Spinal cord (tissue), 10 donors: ENCODE data around the gene TMEM117. TPM values are rescaled to one million over a fixed set of nuclear protein-coding genes. Genes with fewer than 3 reads are reported as not detected.

ENCODE experiments used
- DNase-seq, 6 donors: peaks; one replicate each; pipeline versions ENCODE4 v3.0.0 to v3.0.0-alpha.2; 2013 to 2015; ENCODE audit warnings: low spot score in 6 of 6, low read depth in 4 of 6
- H3K27ac ChIP-seq: one replicate; pipeline ENCODE4 v1.5.1; 2013; ENCODE audit warnings: low read depth, low read length, control low read depth
- H3K27me3 ChIP-seq: one replicate; pipeline ENCODE4 v1.6.1; 2013; ENCODE audit warnings: low read length; ENCODE audit not compliant: control insufficient read depth, insufficient read depth
- H3K36me3 ChIP-seq: one replicate; pipeline ENCODE4 v1.6.1; 2013; ENCODE audit warnings: low read length; ENCODE audit not compliant: control insufficient read depth, insufficient read depth
- H3K4me1 ChIP-seq: one replicate; pipeline ENCODE4 v1.6.1; 2013; ENCODE audit warnings: low read length; ENCODE audit not compliant: control insufficient read depth, insufficient read depth
- H3K4me3 ChIP-seq: one replicate; pipeline ENCODE4 v1.5.1; 2013; ENCODE audit warnings: low read depth, low read length, control low read depth
- H3K9me3 ChIP-seq: one replicate; pipeline ENCODE4 v1.6.1; 2013; ENCODE audit warnings: low read length; ENCODE audit not compliant: control insufficient read depth, insufficient read depth
- WGBS: methylation state at CpG from one replicate; pipeline ENCODE4 v1.1.5; 2013; ENCODE audit warnings: missing lambda C conversion rate; ENCODE audit not compliant: insufficient coverage; 5-methylcytosine and 5-hydroxymethylcytosine counted together
- polyA plus RNA-seq, 2 donors: library from polyadenylated mRNA; unstranded; fragments of 120-200 nt; gene quantifications; one replicate each; pipeline ENCODE4 v1.2.1, GENCODE V29; 2013; ENCODE audit not compliant: insufficient read length in 2 of 2
- total RNA-seq, 2 donors: library from RNA; depleted of rRNA in 1 of 2; stranded (reverse); fragments of 120-200 nt in 1 of 2; fragments of >200 nt in 1 of 2; gene quantifications; one replicate each; pipeline versions ENCODE4 v1.2.3 to v1.2.4, GENCODE V29; 2013 to 2014
- donor health status: healthy.

Gene TMEM117
- total and polyA plus RNA-seq, 4 donors: 14.7 to 52.8 (median 23.1) TPM

GRCh38 chr12:43931187-43931586 is 95.3 kb downstream of the TMEM117 start:
- Histone ChIP-seq H3K27me3 (no peaks in the 10 kb centered on the region), H3K4me1 (no peaks in the 10 kb centered on the region), H3K27ac (no peak overlapping the region), H3K36me3 (no peaks in the 10 kb centered on the region), H3K9me3 (peaks cover 3% of the 10 kb centered on the region), H3K4me3 (no peak overlapping the region)
- no peak for DNase-seq
- no CpG with 5 or more reads among the region's 2 CpGs for WGBS

DNA sequence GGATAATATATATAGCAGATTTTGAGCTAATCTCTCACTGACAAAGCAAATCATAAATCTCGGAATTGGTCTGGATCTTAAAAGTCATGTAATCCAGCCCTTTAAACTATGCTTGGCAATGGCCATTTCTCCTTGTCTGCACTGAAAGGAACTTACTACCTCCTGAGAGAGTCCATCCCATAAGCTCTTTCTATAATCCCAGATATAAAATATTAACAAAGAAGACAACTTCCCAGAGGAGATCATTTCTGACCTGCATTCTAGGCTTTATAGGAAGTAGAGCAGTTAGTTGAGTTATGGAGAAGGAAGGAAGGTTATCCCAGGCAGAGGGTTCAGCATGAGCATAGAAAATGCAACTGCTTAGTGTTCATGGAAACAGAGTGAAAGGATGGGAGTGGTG is 99.7 kb downstream of the TMEM117 start:
- DNase-seq: no peak
- Histone ChIP-seq H3K9me3 (peaks cover 3% of the 10 kb centered on the region), H3K36me3 (no peaks in the 10 kb centered on the region), H3K4me3 (no peak overlapping the region), H3K27me3 (no peaks in the 10 kb centered on the region), H3K4me1 (no peaks in the 10 kb centered on the region), H3K27ac (no peak overlapping the region)
- WGBS: no CpG with 5 or more reads among the region's 1 CpG

- H3K4me3 ChIP-seq: no peak overlapping the region
- no peaks in the 10 kb centered on the region for H3K27me3 ChIP-seq
- no peaks in the 10 kb centered on the region for H3K4me1 ChIP-seq
- H3K36me3 ChIP-seq: no peaks in the 10 kb centered on the region
- 93% methylated on average over 1 of the region's 2 CpGs for WGBS
- DNase-seq: no peak
- no peak overlapping the region for H3K27ac ChIP-seq
- H3K9me3 ChIP-seq: no peaks in the 10 kb centered on the region
Observed at GRCh38 chr12:43937947-43938346, 102.1 kb downstream of the TMEM117 start.

DNA sequence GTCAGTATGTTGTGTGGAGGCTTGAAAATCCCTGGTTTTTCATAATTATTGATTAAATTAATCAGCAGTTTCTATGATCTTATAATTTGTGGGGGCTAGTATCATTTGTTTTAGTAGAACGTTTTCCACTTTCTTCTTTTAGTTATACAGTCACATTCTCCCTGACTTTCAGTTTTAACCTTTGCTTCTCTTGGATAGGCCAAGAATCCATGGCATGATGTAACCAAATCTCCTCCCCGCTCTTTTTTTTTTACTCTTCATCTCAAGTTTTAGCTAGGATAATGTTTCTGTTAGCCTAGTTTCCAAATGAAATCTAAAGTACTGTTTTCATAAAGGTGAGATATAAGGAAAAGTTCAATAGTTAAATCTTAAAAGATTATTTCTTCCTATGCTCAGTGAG is 106.5 kb downstream of the TMEM117 start:
- no peak for DNase-seq
- Histone ChIP-seq H3K9me3 (no peaks in the 10 kb centered on the region), H3K4me1 (no peaks in the 10 kb centered on the region), H3K4me3 (no peak overlapping the region), H3K27me3 (no peaks in the 10 kb centered on the region), H3K36me3 (no peaks in the 10 kb centered on the region), H3K27ac (no peak overlapping the region)
- WGBS: no CpG with 5 or more reads among the region's 2 CpGs

- no CpG with 5 or more reads among the region's 1 CpG for WGBS
- Histone ChIP-seq H3K4me3 (no peak overlapping the region), H3K27me3 (no peaks in the 10 kb centered on the region), H3K4me1 (no peaks in the 10 kb centered on the region), H3K27ac (no peak overlapping the region), H3K9me3 (no peaks in the 10 kb centered on the region), H3K36me3 (no peaks in the 10 kb centered on the region)
- no peak for DNase-seq
Observed at GRCh38 chr12:43945983-43946382, 110.1 kb downstream of the TMEM117 start.

- 93% methylated on average over 3 of the region's 6 CpGs for WGBS
- DNase-seq: no peak
- H3K9me3 ChIP-seq: no peaks in the 10 kb centered on the region
- no peaks in the 10 kb centered on the region for H3K36me3 ChIP-seq
- H3K4me3 ChIP-seq: no peak overlapping the region
- no peaks in the 10 kb centered on the region for H3K27me3 ChIP-seq
- no peaks in the 10 kb centered on the region for H3K4me1 ChIP-seq
- H3K27ac ChIP-seq: no peak overlapping the region
Observed at GRCh38 chr12:43951286-43951685, 115.4 kb downstream of the TMEM117 start.

DNA sequence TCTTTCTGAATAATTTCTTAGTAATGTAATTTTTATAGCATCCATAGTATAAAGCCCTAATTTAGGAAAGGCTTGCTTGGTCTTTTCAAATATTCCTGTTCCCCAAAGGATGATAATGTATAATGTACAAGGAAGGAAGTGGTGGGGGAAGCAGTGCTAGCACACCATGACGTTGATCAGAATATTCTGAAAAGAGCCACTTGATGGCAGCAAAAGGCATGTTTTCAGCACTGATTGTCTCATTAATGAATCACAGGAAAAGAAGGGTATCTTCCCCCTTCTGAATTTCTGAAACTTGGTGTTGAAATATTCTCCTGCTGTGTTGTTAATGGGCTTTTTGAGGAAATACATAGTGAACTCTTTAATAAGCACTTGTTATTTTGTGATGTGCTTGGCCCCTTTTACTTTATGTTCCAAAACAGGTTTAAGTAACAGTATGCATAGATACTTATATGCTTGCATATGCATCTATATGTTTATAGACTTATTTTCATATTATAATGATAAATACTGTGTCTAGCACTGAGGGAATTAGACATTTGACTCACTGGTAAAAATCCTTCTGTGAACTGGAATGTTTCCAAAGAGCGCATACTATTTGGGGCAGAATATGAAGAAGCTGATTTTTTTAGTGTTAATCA is 122.0 kb downstream of the TMEM117 start:
- Histone ChIP-seq H3K4me1 (peaks cover 3% of the 10 kb centered on the region), H3K36me3 (no peaks in the 10 kb centered on the region), H3K27ac (no peak overlapping the region), H3K4me3 (no peak overlapping the region), H3K9me3 (no peaks in the 10 kb centered on the region), H3K27me3 (no peaks in the 10 kb centered on the region)
- DNase-seq: peak; percentile 28 to 91 (median 50)
- 0% methylated on average over 1 of the region's 2 CpGs for WGBS

DNA sequence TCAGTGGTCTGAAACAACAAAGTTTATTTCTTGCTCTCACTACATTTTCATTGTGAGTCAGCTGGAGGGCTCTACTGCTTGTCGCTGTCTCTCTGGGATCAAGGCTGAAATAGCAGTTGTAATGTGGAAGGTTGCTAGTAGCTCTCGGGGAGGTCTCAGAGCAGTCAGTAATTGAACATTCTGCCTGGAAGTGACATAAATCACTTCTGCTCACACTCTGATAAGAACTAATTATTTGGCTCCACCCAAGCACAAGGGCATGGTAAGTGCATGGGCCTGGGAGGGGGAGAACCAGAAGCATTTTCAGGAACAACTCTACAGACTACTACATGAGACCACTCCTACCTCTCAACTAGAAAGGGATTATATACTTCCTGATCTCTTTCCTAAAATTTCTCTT is 128.2 kb downstream of the TMEM117 start:
- Histone ChIP-seq H3K4me1 (peaks cover 3% of the 10 kb centered on the region), H3K27me3 (no peaks in the 10 kb centered on the region), H3K36me3 (no peaks in the 10 kb centered on the region), H3K4me3 (no peak overlapping the region), H3K9me3 (no peaks in the 10 kb centered on the region), H3K27ac (no peak overlapping the region)
- no peak for DNase-seq
- no CpG with 5 or more reads among the region's 2 CpGs for WGBS

- Histone ChIP-seq H3K9me3 (no peaks in the 10 kb centered on the region), H3K27ac (no peak overlapping the region), H3K27me3 (no peaks in the 10 kb centered on the region), H3K4me3 (no peak overlapping the region), H3K36me3 (no peaks in the 10 kb centered on the region), H3K4me1 (peaks cover 2% of the 10 kb centered on the region)
- WGBS: no CpG with 5 or more reads among the region's 3 CpGs
- peak in 2 of 6 donors; percentile 17 to 45 for DNase-seq
Observed at GRCh38 chr12:43964961-43965360, 129.1 kb downstream of the TMEM117 start.

DNA sequence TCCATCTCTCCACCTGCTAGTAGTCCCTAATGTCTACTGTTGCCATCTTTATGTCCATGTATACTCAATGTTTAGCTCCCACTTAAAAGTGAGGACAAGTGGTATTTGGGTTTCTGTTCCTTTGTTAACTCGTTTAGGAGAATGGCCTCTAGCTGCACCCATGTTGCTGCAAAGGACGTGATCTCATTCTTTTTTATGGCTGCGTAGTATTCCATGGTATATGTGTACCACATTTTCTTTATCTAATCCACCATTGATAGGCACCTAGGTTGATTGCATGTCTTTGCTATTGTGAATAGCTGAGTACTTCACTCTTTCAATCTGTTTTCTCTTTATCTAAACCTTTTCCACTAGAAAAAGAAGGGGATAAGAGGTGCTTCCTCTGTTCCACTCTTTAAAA is 130.0 kb downstream of the TMEM117 start:
- DNase-seq: no peak
- no peaks in the 10 kb centered on the region for H3K9me3 ChIP-seq
- H3K27ac ChIP-seq: no peak overlapping the region
- WGBS: no CpG with 5 or more reads among the region's 3 CpGs
- no peaks in the 10 kb centered on the region for H3K4me1 ChIP-seq
- H3K4me3 ChIP-seq: no peak overlapping the region
- no peaks in the 10 kb centered on the region for H3K36me3 ChIP-seq
- no peaks in the 10 kb centered on the region for H3K27me3 ChIP-seq
